CD14-positive monocyte (primary cell): ENCODE data around the gene VWF. TPM values are rescaled to one million over a fixed set of nuclear protein-coding genes. Genes with fewer than 3 reads are reported as not detected.

Experiments
- DNase-seq, 3 donors: peaks; one replicate each; pipeline ENCODE4 v3.0.0-alpha.2; 2011 to 2022
- H2AFZ ChIP-seq: 2 replicates; pipeline ENCODE4 v1.6.0; 2012; ENCODE audit warnings: mild to moderate bottlenecking, low read depth, low read length, inconsistent platforms; ENCODE audit not compliant: insufficient read depth, poor library complexity, severe bottlenecking
- H3K27ac ChIP-seq, 2 donors: 1 replicate in 1 of 2; 2 replicates in 1 of 2; pipeline ENCODE4 v1.5.1; 2012 to 2013; ENCODE audit warnings: low read length in 2 of 2, control low read depth in 1 of 2, inconsistent platforms in 1 of 2, low read depth in 1 of 2, mild to moderate bottlenecking in 1 of 2
- H3K27me3 ChIP-seq, 2 donors: one replicate each; pipeline versions ENCODE4 v1.6.0 to v1.6.1; 2011 to 2013; ENCODE audit warnings: low read length in 2 of 2; ENCODE audit not compliant: control insufficient read depth in 2 of 2, insufficient read depth in 2 of 2
- H3K36me3 ChIP-seq, 2 donors: replicated peaks in 1 of 2; 1 replicate in 1 of 2; 2 replicates in 1 of 2; pipeline versions ENCODE4 v1.5.1 to v1.6.1; 2012 to 2013; ENCODE audit warnings: low read length in 2 of 2, control low read depth in 1 of 2, inconsistent platforms in 1 of 2, mild to moderate bottlenecking in 1 of 2; ENCODE audit not compliant: insufficient read depth in 2 of 2, control insufficient read depth in 1 of 2
- H3K4me1 ChIP-seq, 2 donors: 1 replicate in 1 of 2; 2 replicates in 1 of 2; pipeline versions ENCODE4 v1.5.1 to v1.6.1; 2012 to 2013; ENCODE audit warnings: low read length in 2 of 2, control low read depth in 1 of 2, inconsistent platforms in 1 of 2, mild to moderate bottlenecking in 1 of 2, moderate library complexity in 1 of 2; ENCODE audit not compliant: insufficient read depth in 2 of 2, control insufficient read depth in 1 of 2
- H3K4me2 ChIP-seq: replicated peaks from 2 replicates; pipeline ENCODE3; 2012; ENCODE audit warnings: low read length, moderate library complexity, mild to moderate bottlenecking; ENCODE audit not compliant: poor library complexity, severe bottlenecking; ENCODE audit errors: extremely low read depth
- H3K4me3 ChIP-seq, 3 experiments: fragments of 200-600 bp in 1 of 3; sonication (generic) in 1 of 3; replicated peaks in 1 of 3; 1 replicate in 2 of 3; 2 replicates in 1 of 3; pipeline ENCODE4 v1.5.1; 2011 to 2013; ENCODE audit warnings: low read length in 3 of 3, mild to moderate bottlenecking in 3 of 3, control low read depth in 2 of 3, low read depth in 2 of 3, inconsistent platforms in 1 of 3, moderate library complexity in 1 of 3
- H3K79me2 ChIP-seq: 2 replicates; pipeline ENCODE4 v1.6.0; 2012; ENCODE audit warnings: mild to moderate bottlenecking, control low read depth, inconsistent platforms, low read length, moderate library complexity; ENCODE audit not compliant: insufficient read depth
- H3K9ac ChIP-seq: 2 replicates; pipeline ENCODE4 v1.6.0; 2017; ENCODE audit warnings: low read length, mild to moderate bottlenecking; ENCODE audit not compliant: insufficient read depth, poor library complexity, severe bottlenecking
- H3K9me3 ChIP-seq, 2 donors: replicated peaks in 1 of 2; 1 replicate in 1 of 2; 2 replicates in 1 of 2; pipeline versions ENCODE4 v1.5.1 to v1.6.1; 2012 to 2013; ENCODE audit warnings: low read length in 2 of 2, control low read depth in 1 of 2; ENCODE audit not compliant: control insufficient read depth in 1 of 2, insufficient read depth in 1 of 2
- H4K20me1 ChIP-seq: 2 replicates; pipeline ENCODE4 v1.6.0; 2012; ENCODE audit warnings: mild to moderate bottlenecking, low read length, control low read depth, moderate library complexity; ENCODE audit not compliant: insufficient read depth
- H3K27ac Mint-ChIP-seq, 7 donors: one replicate each; pipeline ENCODE4 v1.8.0; 2020; ENCODE audit warnings: mild to moderate bottlenecking in 7 of 7, mixed read lengths in 7 of 7, moderate library complexity in 6 of 7, inconsistent platforms in 2 of 7
- H3K27me3 Mint-ChIP-seq, 3 donors: one replicate each; pipeline ENCODE4 v1.8.0; 2021 to 2022; ENCODE audit warnings: low read depth in 3 of 3, mild to moderate bottlenecking in 3 of 3, mixed read lengths in 3 of 3, moderate library complexity in 3 of 3, inconsistent platforms in 1 of 3
- H3K36me3 Mint-ChIP-seq, 2 donors: one replicate each; pipeline ENCODE4 v1.8.0; 2020; ENCODE audit warnings: mixed read lengths in 2 of 2, inconsistent platforms in 1 of 2, mild to moderate bottlenecking in 1 of 2
- H3K4me1 Mint-ChIP-seq: one replicate; pipeline ENCODE4 v1.8.0; 2020; ENCODE audit warnings: mild to moderate bottlenecking, mixed read lengths
- H3K4me3 Mint-ChIP-seq, 2 donors: one replicate each; pipeline ENCODE4 v1.8.0; 2020; ENCODE audit warnings: mild to moderate bottlenecking in 2 of 2, mixed read lengths in 2 of 2, moderate library complexity in 1 of 2
- H3K9me3 Mint-ChIP-seq, 7 donors: one replicate each; pipeline ENCODE4 v1.8.0; 2020 to 2022; ENCODE audit warnings: mixed read lengths in 7 of 7, mild to moderate bottlenecking in 6 of 7, moderate library complexity in 6 of 7, inconsistent platforms in 2 of 7
- WGBS: methylation state at CpG from one replicate; pipeline ENCODE4 v1.1.5; 2013; ENCODE audit warnings: missing lambda C conversion rate; ENCODE audit not compliant: insufficient coverage; 5-methylcytosine and 5-hydroxymethylcytosine counted together
- intact Hi-C, 2 donors: fragments of 100-400 bp; cut with micrococcal nuclease; formaldehyde crosslinking; loops; one replicate each; pipeline versions ENCODE4 v1.15.0 to v1.15.1; 2023
- polyA plus RNA-seq, 3 donors: library from polyadenylated mRNA; depleted of rRNA in 1 of 3; unstranded in 2 of 3; stranded (reverse) in 1 of 3; fragments of 300-500 nt in 2 of 3; fragments of >200 nt in 1 of 3; fragmentation: Illumina TruSeq in 2 of 3; gene quantifications; 1 replicate in 2 of 3; 2 replicates in 1 of 3; pipeline ENCODE4 v1.2.3, GENCODE V29; 2012 to 2021
- TF ChIP-seq, protein P1 (sequence below): fragments of 200-600 bp; IDR thresholded peaks from one replicate; pipeline ENCODE4 v1.8.0; 2022; ENCODE audit warnings: antibody characterized with exemption, mild to moderate bottlenecking

The VWF gene
- polyA plus RNA-seq, 3 donors, result 0.17 to 0.49 (median 0.48) TPM

DNA sequence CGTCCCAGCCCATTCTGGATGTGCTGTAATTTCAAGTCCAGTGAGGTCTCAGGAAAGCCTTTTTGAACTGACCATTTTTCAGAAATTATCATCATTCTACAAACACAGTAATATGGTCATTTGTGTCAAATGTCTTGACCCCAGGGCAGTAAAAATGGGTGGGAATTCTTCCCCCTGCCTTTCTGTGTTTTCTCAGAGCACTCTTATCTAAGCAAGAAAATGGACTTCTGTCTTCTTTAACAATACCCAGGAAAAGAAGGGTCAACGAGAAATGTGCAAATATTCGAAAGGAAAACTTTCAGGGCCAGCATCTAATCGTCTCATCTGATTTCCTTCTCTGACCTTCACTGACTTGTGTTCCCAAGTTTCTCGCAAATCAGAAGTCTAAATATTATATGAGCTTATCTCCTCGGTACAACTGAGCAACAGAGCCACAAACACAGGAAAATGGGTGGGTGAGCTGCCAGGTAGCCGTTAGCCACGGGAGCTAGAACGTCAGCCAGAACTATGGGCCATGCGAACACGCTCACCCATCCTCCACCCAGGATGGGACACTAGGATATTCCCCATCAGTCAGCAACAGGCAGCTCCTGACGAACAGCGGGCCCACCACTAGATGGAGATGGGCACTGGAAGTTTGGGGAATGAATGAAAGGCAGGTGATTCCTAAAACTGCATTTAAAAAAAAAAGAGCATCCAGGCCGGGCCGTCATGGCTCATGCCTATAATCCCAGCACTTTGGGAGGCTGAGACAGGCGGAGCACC lies 57.1 kb downstream of the VWF start:
- H2AFZ ChIP-seq, result no peak overlapping the region
- H3K27me3 ChIP-seq, result no peaks in the 10 kb centered on the region
- Mint-ChIP-seq H3K9me3 (peaks cover 0 to 2% (median 0%) of the 10 kb centered on the region in 7 donors), H3K27me3 (peaks cover 7 to 16% (median 8%) of the 10 kb centered on the region in 3 donors), H3K27ac (peak overlapping the region in 2 of 7 donors; percentile 7 to 75), H3K4me1 (peaks cover 35% of the 10 kb centered on the region), H3K36me3 (peaks cover 0 to 7% of the 10 kb centered on the region in 2 donors), H3K4me3 (no peak overlapping the region)
- WGBS, result 33% methylated on average over 1 of the region's 16 CpGs
- H3K36me3 ChIP-seq, result no peaks in the 10 kb centered on the region
- no peaks in the 10 kb centered on the region for H3K79me2 ChIP-seq
- TF ChIP-seq, protein P1, sequence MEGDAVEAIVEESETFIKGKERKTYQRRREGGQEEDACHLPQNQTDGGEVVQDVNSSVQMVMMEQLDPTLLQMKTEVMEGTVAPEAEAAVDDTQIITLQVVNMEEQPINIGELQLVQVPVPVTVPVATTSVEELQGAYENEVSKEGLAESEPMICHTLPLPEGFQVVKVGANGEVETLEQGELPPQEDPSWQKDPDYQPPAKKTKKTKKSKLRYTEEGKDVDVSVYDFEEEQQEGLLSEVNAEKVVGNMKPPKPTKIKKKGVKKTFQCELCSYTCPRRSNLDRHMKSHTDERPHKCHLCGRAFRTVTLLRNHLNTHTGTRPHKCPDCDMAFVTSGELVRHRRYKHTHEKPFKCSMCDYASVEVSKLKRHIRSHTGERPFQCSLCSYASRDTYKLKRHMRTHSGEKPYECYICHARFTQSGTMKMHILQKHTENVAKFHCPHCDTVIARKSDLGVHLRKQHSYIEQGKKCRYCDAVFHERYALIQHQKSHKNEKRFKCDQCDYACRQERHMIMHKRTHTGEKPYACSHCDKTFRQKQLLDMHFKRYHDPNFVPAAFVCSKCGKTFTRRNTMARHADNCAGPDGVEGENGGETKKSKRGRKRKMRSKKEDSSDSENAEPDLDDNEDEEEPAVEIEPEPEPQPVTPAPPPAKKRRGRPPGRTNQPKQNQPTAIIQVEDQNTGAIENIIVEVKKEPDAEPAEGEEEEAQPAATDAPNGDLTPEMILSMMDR, result peak; percentile 25
- H3K9ac ChIP-seq, result no peak overlapping the region
- no peak overlapping the region for H3K27ac ChIP-seq
- intact Hi-C loops, result loop anchor here in 1 of 2 donors (5.0 kb wide), 1 partner anchor 70 kb away; no protein-coding TSS in a partner anchor
- no peaks in the 10 kb centered on the region for H3K9me3 ChIP-seq
- H3K4me1 ChIP-seq, result peaks cover 7 to 9% of the 10 kb centered on the region in 2 donors
- no peaks in the 10 kb centered on the region for H4K20me1 ChIP-seq
- no peak for DNase-seq
- no peak overlapping the region for H3K4me2 ChIP-seq
- H3K4me3 ChIP-seq, result no peak overlapping the region

DNA sequence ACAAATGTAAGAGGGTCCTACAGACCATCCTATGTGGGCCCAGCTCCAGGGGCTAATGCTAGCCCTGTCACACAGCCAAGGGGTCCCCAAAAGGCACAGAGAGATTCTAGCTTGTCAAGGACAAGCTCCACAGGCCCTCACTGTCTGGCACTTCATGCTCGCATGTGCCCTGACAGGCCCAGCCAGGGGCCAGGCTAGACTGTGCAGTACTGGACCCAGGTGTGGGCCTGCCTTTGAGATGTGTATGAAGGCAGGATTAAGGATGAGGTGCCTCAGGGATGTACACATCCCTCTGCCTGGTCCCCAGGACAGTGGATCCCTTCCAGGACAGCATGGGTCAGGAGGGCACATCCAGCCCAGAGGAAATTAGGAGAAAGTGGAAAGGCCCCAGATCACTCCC lies 57.8 kb downstream of the VWF start:
- intact Hi-C loops, result loop anchor here in 1 of 2 donors (5.0 kb wide), 1 partner anchor 71 kb away; no protein-coding TSS in a partner anchor
- Histone ChIP-seq H3K79me2 (no peaks in the 10 kb centered on the region), H3K9me3 (no peaks in the 10 kb centered on the region), H3K4me3 (no peak overlapping the region), H2AFZ (no peak overlapping the region), H4K20me1 (no peaks in the 10 kb centered on the region), H3K9ac (no peak overlapping the region), H3K4me2 (no peak overlapping the region), H3K27me3 (no peaks in the 10 kb centered on the region), H3K27ac (no peak overlapping the region), H3K4me1 (peaks cover 7 to 9% of the 10 kb centered on the region in 2 donors), H3K36me3 (no peaks in the 10 kb centered on the region)
- Mint-ChIP-seq H3K27me3 (peaks cover 4 to 16% (median 9%) of the 10 kb centered on the region in 3 donors), H3K9me3 (peaks cover 0 to 2% (median 0%) of the 10 kb centered on the region in 7 donors), H3K4me1 (peaks cover 34% of the 10 kb centered on the region), H3K4me3 (no peak overlapping the region), H3K27ac (peak overlapping the region in 1 of 7 donors; percentile 57), H3K36me3 (peaks cover 0 to 7% of the 10 kb centered on the region in 2 donors)
- 100% methylated on average over 1 of the region's 1 CpG for WGBS
- TF ChIP-seq, protein P1, result no peak
- DNase-seq, result no peak
